Glomerular visceral epithelial cell (primary cell): Measurements from ENCODE around the gene MXI1.

Experiments used
- DNase-seq: peaks from one replicate; pipeline ENCODE4 v3.0.0-alpha.2; 2016; ENCODE audit errors: extremely low spot score

MXI1 gene

GRCh38 chr10:110274647-110275046, 67.2 kb downstream of the MXI1 start:
- no peak for DNase-seq

- no peak for DNase-seq
These were observed 67.8 kb downstream of the MXI1 start for GRCh38 chr10:110275128-110275729.

GRCh38 chr10:110276603-110277002, 69.2 kb downstream of the MXI1 start:
- DNase-seq, result no peak

GRCh38 chr10:110277591-110277990, 70.2 kb downstream of the MXI1 start:
- DNase-seq, result no peak

GRCh38 chr10:110278562-110279406, 71.4 kb downstream of the MXI1 start:
- no peak for DNase-seq

- peak; percentile 62 for DNase-seq
These were observed 72.1 kb downstream of the MXI1 start for GRCh38 chr10:110279407-110279986.

- no peak for DNase-seq
These were observed 76.9 kb downstream of the MXI1 start for GRCh38 chr10:110284262-110284661.

GRCh38 chr10:110285501-110285900, 78.1 kb downstream of the MXI1 start:
- no peak for DNase-seq

GRCh38 chr10:110286841-110287240, 79.4 kb downstream of the MXI1 start:
- DNase-seq, result no peak

- no peak for DNase-seq
These were observed 89.6 kb downstream of the MXI1 start for GRCh38 chr10:110296966-110297365.

- DNase-seq, result no peak
These were observed 93.1 kb downstream of the MXI1 start for GRCh38 chr10:110300486-110300986.

- no peak for DNase-seq
These were observed 96.3 kb downstream of the MXI1 start for GRCh38 chr10:110303681-110304080.

GRCh38 chr10:110304394-110304779, 97.0 kb downstream of the MXI1 start:
- DNase-seq, result no peak

GRCh38 chr10:110304780-110305421, 97.5 kb downstream of the MXI1 start, which contains the start of gene SMNDC1:
SMNDC1 (minus strand) TSS chr10:110304920; CDS start chr10:110303587, 1,333 bp downstream.
- peak; percentile 99 for DNase-seq

GRCh38 chr10:110305767-110306451, 98.5 kb downstream of the MXI1 start:
- peak; percentile 84 for DNase-seq

- no peak for DNase-seq
These were observed 99.0 kb downstream of the MXI1 start for GRCh38 chr10:110306452-110306768.

GRCh38 chr10:110307805-110308204, 100.4 kb downstream of the MXI1 start:
- DNase-seq, result no peak

GRCh38 chr10:110310741-110311140, 103.3 kb downstream of the MXI1 start:
- DNase-seq, result no peak

GRCh38 chr10:110311357-110311949, 104.0 kb downstream of the MXI1 start:
- DNase-seq, result peak; percentile 63

GRCh38 chr10:110312206-110312605, 104.8 kb downstream of the MXI1 start:
- DNase-seq, result no peak

- DNase-seq, result no peak
These were observed 106.3 kb downstream of the MXI1 start for GRCh38 chr10:110313674-110314073.
